OCI-LY7 (cell line): ENCODE results near the gene ACTL7B. TPM values are rescaled to one million over a fixed set of nuclear protein-coding genes. Genes with fewer than 3 reads are reported as not detected.

Source experiments
- BruUV-seq: library from RNA; stranded (reverse); fragments of 400-500 nt; replicated peaks from 2 replicates; lab custom pipeline; 2021; lab: Mats Ljungman, UMichigan
- CTCF ChIA-PET: fragments of 300-600 bp; sonication (Branson Sonifier 250); formaldehyde crosslinking; loops from one replicate; lab custom pipeline; 2022; ENCODE audit warnings: antibody characterized with exemption; ENCODE audit not compliant: unreplicated experiment; lab: Charles Lee
- POLR2A ChIA-PET: fragments of 300-600 bp; sonication (Branson Sonifier 250); formaldehyde crosslinking; loops from one replicate; lab custom pipeline; 2022; ENCODE audit warnings: antibody characterized with exemption; lab: Charles Lee
- DNase-seq: peaks from one replicate; pipeline ENCODE4 v3.0.0-alpha.2; 2015; ENCODE audit warnings: low spot score
- H2AFZ ChIP-seq: fragments of 200-600 bp; sonication (generic), shearing (Covaris generic); 2 replicates; pipeline ENCODE4 v1.6.1; 2014; ENCODE audit warnings: mild to moderate bottlenecking, antibody characterized with exemption, low read length, moderate library complexity
- H3K27ac ChIP-seq: fragments of 200-600 bp; sonication (generic); 2 replicates; pipeline ENCODE4 v1.5.1; 2014; ENCODE audit warnings: mixed run types, low read depth, mild to moderate bottlenecking, moderate library complexity, low read length, inconsistent platforms; ENCODE audit not compliant: poor library complexity, severe bottlenecking
- H3K36me3 ChIP-seq: fragments of 200-600 bp; sonication (generic); 2 replicates; pipeline ENCODE4 v1.6.1; 2014; ENCODE audit warnings: mild to moderate bottlenecking, antibody characterized with exemption, low read length, moderate library complexity, mixed read lengths; ENCODE audit not compliant: insufficient read depth
- H3K4me1 ChIP-seq: fragments of 200-600 bp; sonication (generic); 2 replicates; pipeline ENCODE4 v1.5.1; 2014; ENCODE audit warnings: mild to moderate bottlenecking, low read length; ENCODE audit not compliant: insufficient read depth, poor library complexity, severe bottlenecking
- H3K4me2 ChIP-seq: fragments of 200-600 bp; sonication (generic); 2 replicates; pipeline ENCODE4 v1.6.1; 2014; ENCODE audit warnings: mild to moderate bottlenecking, low read length
- H3K4me3 ChIP-seq: fragments of 200-600 bp; sonication (generic); 2 replicates; pipeline ENCODE4 v1.5.1; 2014; ENCODE audit warnings: mild to moderate bottlenecking, low read depth, low read length; ENCODE audit not compliant: poor library complexity, severe bottlenecking
- H3K79me2 ChIP-seq: fragments of 200-600 bp; sonication (generic); 2 replicates; pipeline ENCODE4 v1.6.1; 2016; ENCODE audit warnings: low read depth, mild to moderate bottlenecking, low read length, moderate library complexity, mixed read lengths; ENCODE audit not compliant: insufficient read depth
- H3K9me2 ChIP-seq: fragments of 200-600 bp; sonication (generic); 2 replicates; pipeline ENCODE4 v1.6.1; 2016; ENCODE audit warnings: mild to moderate bottlenecking, low read length, mixed read lengths; ENCODE audit not compliant: insufficient read depth
- H3K9me3 ChIP-seq: fragments of 200-600 bp; sonication (generic); 2 replicates; pipeline ENCODE4 v1.6.1; 2014; ENCODE audit warnings: mild to moderate bottlenecking, mixed run types, low read length, mixed read lengths
- H4K20me1 ChIP-seq: fragments of 200-600 bp; sonication (generic); 2 replicates; pipeline ENCODE4 v1.6.1; 2014; ENCODE audit warnings: mild to moderate bottlenecking, antibody characterized with exemption, low read length, moderate library complexity, mixed read lengths; ENCODE audit not compliant: insufficient read depth
- EZH2phosphoT487 ChIP-seq: fragments of 200-600 bp; sonication (generic); IDR thresholded peaks from 2 replicates; pipeline ENCODE4 v1.6.1; 2018; ENCODE audit warnings: low read depth, borderline replicate concordance, mild to moderate bottlenecking, mixed run types, antibody characterized with exemption, low read length, moderate library complexity, mixed read lengths
- intact Hi-C: fragments of 100-400 bp; cut with micrococcal nuclease; formaldehyde crosslinking; loops from one replicate; pipeline ENCODE4 v1.10.0; 2022; ENCODE audit not compliant: unreplicated experiment
- total RNA-seq, 2 experiments: library from RNA; depleted of rRNA in 1 of 2; stranded (reverse); fragments of >200 nt in 1 of 2; shearing (Covaris generic) in 1 of 2; gene quantifications; 2 replicates each; pipeline ENCODE4 v1.2.3, GENCODE V29; 2014 to 2022
- TF ChIP-seq, protein P1 (sequence below): fragments of 200-600 bp; sonication (generic); conservative IDR thresholded peaks from 2 replicates; pipeline ENCODE4 v1.5.1; 2014; ENCODE audit warnings: mild to moderate bottlenecking, antibody characterized with exemption, low read length, moderate library complexity, mixed read lengths

Gene ACTL7B
- total RNA-seq, 2 experiments from 2014 or later = not detected

DNA sequence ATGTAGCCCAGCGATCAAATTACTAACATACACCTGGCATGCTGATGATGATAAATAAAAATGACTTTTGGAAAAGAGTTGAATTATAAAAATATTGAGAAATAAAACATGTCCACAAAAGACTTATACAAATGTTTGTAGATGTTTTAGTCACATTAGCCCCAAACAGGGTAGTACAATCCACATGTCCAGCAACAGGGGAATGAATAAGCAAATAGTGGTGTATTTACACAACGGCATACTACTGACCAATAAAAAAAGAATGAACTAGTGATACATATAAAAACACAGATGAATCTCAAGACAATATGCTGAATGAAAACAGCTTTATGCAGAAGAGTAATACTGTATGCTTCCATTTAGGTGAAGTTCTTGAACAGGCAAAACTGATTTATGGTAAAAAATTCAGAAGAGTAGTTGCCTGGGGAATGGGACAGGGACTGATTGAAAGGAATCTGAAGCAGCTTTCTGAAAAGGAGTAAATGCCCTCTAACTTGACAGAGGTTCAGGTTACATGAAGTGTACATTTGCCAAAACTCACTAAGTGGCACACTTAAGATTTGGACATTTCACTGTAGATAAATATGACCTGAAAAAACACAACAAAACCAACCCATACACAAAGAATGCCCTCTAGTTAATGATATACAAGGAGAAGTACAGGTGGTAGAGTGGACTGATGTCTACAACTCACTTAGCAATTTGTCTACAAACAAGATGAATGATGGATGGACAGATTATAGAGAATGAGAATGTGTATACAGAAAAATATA is 41.7 kb upstream of the ACTL7B start:
- BruUV-seq = no TSS peak
- TF ChIP-seq, protein P1, sequence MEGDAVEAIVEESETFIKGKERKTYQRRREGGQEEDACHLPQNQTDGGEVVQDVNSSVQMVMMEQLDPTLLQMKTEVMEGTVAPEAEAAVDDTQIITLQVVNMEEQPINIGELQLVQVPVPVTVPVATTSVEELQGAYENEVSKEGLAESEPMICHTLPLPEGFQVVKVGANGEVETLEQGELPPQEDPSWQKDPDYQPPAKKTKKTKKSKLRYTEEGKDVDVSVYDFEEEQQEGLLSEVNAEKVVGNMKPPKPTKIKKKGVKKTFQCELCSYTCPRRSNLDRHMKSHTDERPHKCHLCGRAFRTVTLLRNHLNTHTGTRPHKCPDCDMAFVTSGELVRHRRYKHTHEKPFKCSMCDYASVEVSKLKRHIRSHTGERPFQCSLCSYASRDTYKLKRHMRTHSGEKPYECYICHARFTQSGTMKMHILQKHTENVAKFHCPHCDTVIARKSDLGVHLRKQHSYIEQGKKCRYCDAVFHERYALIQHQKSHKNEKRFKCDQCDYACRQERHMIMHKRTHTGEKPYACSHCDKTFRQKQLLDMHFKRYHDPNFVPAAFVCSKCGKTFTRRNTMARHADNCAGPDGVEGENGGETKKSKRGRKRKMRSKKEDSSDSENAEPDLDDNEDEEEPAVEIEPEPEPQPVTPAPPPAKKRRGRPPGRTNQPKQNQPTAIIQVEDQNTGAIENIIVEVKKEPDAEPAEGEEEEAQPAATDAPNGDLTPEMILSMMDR = no peak
- TF ChIP-seq EZH2phosphoT487 = no peak
- ChIA-PET POLR2A (interaction anchor here (1.5 kb wide), 1 partner anchor 17 kb away, joined by 3 read pairs; no protein-coding TSS in a partner anchor), CTCF (no interaction called here)
- DNase-seq = no peak
- Histone ChIP-seq H3K4me3 (no peak overlapping the region), H3K9me2 (no peaks in the 10 kb centered on the region), H2AFZ (no peak overlapping the region), H4K20me1 (no peaks in the 10 kb centered on the region), H3K9me3 (no peaks in the 10 kb centered on the region), H3K4me2 (no peak overlapping the region), H3K4me1 (no peaks in the 10 kb centered on the region), H3K36me3 (peaks cover 97% of the 10 kb centered on the region), H3K27ac (no peak overlapping the region), H3K79me2 (no peaks in the 10 kb centered on the region)
- intact Hi-C loops = no loop called here

DNA sequence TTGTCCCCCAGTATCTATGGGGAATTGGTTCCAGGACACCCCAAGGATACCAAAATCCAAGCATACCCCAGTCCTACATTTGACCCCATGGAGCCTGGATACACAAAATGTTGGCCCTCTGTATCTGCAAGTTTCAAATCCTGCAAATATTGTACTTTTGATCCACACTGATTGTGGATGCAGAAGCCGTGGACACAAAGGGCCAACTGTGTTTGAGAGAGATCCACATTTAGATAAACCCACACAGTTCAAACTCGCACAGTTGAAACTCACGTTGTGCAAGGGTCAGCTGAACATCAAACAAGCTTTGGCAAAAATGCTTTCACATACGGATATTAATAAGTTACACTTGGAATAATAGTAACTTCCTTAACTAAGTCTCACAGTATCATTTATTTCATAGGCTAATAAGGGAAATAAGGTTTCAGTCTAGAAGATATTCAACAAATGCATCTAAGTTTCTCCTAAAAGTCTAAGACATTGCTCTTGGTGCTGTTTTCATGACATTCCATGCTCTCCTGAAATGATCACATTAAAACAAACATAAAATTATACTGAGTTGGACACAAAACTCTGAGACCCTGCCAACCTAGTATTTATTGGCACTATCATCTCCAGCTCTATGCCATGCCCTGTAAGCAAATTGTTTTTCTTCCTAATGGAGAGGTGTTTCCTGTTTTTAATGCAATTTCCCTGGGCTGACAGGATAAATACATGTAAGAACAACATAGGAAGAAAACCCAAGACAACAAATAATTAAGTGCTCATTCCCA is 38.6 kb upstream of the ACTL7B start:
- Histone ChIP-seq H4K20me1 (no peaks in the 10 kb centered on the region), H3K9me2 (no peaks in the 10 kb centered on the region), H2AFZ (no peak overlapping the region), H3K4me1 (no peaks in the 10 kb centered on the region), H3K27ac (no peak overlapping the region), H3K4me3 (no peak overlapping the region), H3K4me2 (no peak overlapping the region), H3K79me2 (no peaks in the 10 kb centered on the region), H3K9me3 (no peaks in the 10 kb centered on the region), H3K36me3 (peaks cover 98% of the 10 kb centered on the region)
- intact Hi-C loops = no loop called here
- no peak for DNase-seq
- POLR2A ChIA-PET = interaction anchor here (0.6 kb wide), 1 partner anchor 48 kb away, joined by 3 read pairs; no protein-coding TSS in a partner anchor
- TF ChIP-seq, protein P1 = no peak
- no peak for TF ChIP-seq EZH2phosphoT487
- CTCF ChIA-PET = no interaction called here
- no TSS peak for BruUV-seq
